Parathyroid adenoma (tissue), 2 donors: ENCODE data around the gene ESRRG.

Experiments used
- H2AFZ ChIP-seq: fragments of 300-600 bp; sonication (generic); one replicate; pipeline ENCODE4 v1.7.0; 2017; ENCODE audit warnings: antibody characterized with exemption, mild to moderate bottlenecking
- H3K27ac ChIP-seq: fragments of 300-600 bp; sonication (generic); one replicate; pipeline ENCODE4 v1.7.0; 2017
- H3K27me3 ChIP-seq: fragments of 300-600 bp; sonication (generic); one replicate; pipeline ENCODE4 v1.7.0; 2017; ENCODE audit warnings: low read length; ENCODE audit not compliant: control insufficient read depth, insufficient read depth
- H3K36me3 ChIP-seq: fragments of 300-600 bp; sonication (generic); one replicate; pipeline ENCODE4 v1.7.0; 2017; ENCODE audit warnings: low read length; ENCODE audit not compliant: control insufficient read depth, insufficient read depth
- H3K4me1 ChIP-seq: fragments of 300-600 bp; sonication (generic); one replicate; pipeline ENCODE4 v1.7.0; 2017; ENCODE audit warnings: control low read depth
- H3K4me2 ChIP-seq: fragments of 300-600 bp; sonication (generic); one replicate; pipeline ENCODE4 v1.7.0; 2017; ENCODE audit warnings: low read length
- H3K4me3 ChIP-seq: fragments of 300-600 bp; sonication (generic); one replicate; pipeline ENCODE4 v1.7.0; 2017; ENCODE audit warnings: low read depth, low read length
- H3K79me2 ChIP-seq: fragments of 300-600 bp; sonication (generic); one replicate; pipeline ENCODE4 v1.7.0; 2017; ENCODE audit warnings: control low read depth
- H3K9ac ChIP-seq: fragments of 300-600 bp; sonication (generic); one replicate; pipeline ENCODE4 v1.7.0; 2017; ENCODE audit warnings: mild to moderate bottlenecking
- H3K9me3 ChIP-seq: fragments of 300-600 bp; sonication (generic); one replicate; pipeline ENCODE4 v1.7.0; 2017; ENCODE audit warnings: low read length; ENCODE audit not compliant: control insufficient read depth
- TF ChIP-seq, protein P1 (sequence below): fragments of 300-600 bp; sonication (generic); IDR thresholded peaks from one replicate; pipeline ENCODE4 v1.7.0; 2017; ENCODE audit warnings: antibody characterized with exemption, mild to moderate bottlenecking
- donor health status: primary hyperparathyroidism.

The ESRRG gene

GRCh38 chr1:216621536-216621935, 101.7 kb downstream of the ESRRG start:
- Histone ChIP-seq H3K4me2 (no peak overlapping the region), H3K4me1 (no peaks in the 10 kb centered on the region), H3K9me3 (no peaks in the 10 kb centered on the region), H3K27me3 (no peaks in the 10 kb centered on the region), H2AFZ (no peak overlapping the region), H3K9ac (no peak overlapping the region), H3K4me3 (no peak overlapping the region), H3K27ac (no peak overlapping the region), H3K79me2 (no peaks in the 10 kb centered on the region), H3K36me3 (no peaks in the 10 kb centered on the region)
- TF ChIP-seq, protein P1, sequence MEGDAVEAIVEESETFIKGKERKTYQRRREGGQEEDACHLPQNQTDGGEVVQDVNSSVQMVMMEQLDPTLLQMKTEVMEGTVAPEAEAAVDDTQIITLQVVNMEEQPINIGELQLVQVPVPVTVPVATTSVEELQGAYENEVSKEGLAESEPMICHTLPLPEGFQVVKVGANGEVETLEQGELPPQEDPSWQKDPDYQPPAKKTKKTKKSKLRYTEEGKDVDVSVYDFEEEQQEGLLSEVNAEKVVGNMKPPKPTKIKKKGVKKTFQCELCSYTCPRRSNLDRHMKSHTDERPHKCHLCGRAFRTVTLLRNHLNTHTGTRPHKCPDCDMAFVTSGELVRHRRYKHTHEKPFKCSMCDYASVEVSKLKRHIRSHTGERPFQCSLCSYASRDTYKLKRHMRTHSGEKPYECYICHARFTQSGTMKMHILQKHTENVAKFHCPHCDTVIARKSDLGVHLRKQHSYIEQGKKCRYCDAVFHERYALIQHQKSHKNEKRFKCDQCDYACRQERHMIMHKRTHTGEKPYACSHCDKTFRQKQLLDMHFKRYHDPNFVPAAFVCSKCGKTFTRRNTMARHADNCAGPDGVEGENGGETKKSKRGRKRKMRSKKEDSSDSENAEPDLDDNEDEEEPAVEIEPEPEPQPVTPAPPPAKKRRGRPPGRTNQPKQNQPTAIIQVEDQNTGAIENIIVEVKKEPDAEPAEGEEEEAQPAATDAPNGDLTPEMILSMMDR = no peak

DNA sequence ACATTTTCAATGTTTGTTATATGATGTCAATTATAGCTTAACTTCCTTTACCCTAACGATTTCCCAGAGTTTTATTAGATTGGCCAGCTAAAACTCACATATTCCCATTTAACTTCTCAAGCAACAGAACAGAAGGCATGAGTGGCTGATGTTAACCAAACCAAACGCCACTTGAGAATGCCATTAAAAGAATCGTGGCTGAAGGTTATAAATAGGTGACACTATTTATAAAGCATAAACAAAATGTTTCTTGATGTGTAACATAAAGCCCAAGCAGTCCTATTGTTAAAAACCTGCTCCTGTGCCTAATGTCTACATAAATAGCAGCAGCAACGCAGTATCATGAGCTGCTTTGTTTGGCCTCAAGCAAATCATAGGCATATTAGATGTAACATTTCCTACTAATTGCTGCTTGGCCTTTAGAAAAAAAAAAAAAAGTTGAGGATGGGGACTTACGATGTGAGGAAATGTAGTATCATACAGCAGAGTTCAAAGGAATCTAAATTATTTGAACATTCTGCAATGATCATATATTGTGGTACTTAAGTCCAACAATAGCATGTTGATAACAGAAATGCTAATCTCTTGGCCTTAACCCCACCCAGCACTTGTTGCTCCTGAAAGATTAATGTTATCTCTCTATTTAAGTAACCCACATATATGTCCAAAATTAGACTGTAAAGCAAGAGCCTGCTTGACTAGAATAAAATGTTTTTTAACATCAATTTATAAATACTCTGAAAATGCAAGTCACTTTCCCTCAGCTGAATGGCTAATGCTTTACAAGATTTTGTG, 106.0 kb downstream of the ESRRG start:
- H3K36me3 ChIP-seq = no peaks in the 10 kb centered on the region
- H3K27ac ChIP-seq = no peak overlapping the region
- H3K9ac ChIP-seq = no peak overlapping the region
- TF ChIP-seq, protein P1 = no peak
- no peaks in the 10 kb centered on the region for H3K27me3 ChIP-seq
- H3K9me3 ChIP-seq = no peaks in the 10 kb centered on the region
- no peak overlapping the region for H3K4me3 ChIP-seq
- H3K4me2 ChIP-seq = no peak overlapping the region
- H2AFZ ChIP-seq = no peak overlapping the region
- no peaks in the 10 kb centered on the region for H3K4me1 ChIP-seq
- H3K79me2 ChIP-seq = no peaks in the 10 kb centered on the region

- no peaks in the 10 kb centered on the region for H3K9me3 ChIP-seq
- H3K27me3 ChIP-seq = no peaks in the 10 kb centered on the region
- no peak overlapping the region for H3K9ac ChIP-seq
- H3K79me2 ChIP-seq = no peaks in the 10 kb centered on the region
- TF ChIP-seq, protein P1 = no peak
- H3K4me2 ChIP-seq = no peak overlapping the region
- no peak overlapping the region for H3K4me3 ChIP-seq
- H3K4me1 ChIP-seq = no peaks in the 10 kb centered on the region
- no peak overlapping the region for H2AFZ ChIP-seq
- H3K36me3 ChIP-seq = no peaks in the 10 kb centered on the region
- H3K27ac ChIP-seq = no peak overlapping the region
These were observed 106.8 kb downstream of the ESRRG start for GRCh38 chr1:216616425-216616824.

- Histone ChIP-seq H3K79me2 (no peaks in the 10 kb centered on the region), H3K9me3 (no peaks in the 10 kb centered on the region), H3K27ac (no peak overlapping the region), H3K4me1 (no peaks in the 10 kb centered on the region), H3K27me3 (no peaks in the 10 kb centered on the region), H3K4me3 (no peak overlapping the region), H3K4me2 (no peak overlapping the region), H3K9ac (no peak overlapping the region), H2AFZ (no peak overlapping the region), H3K36me3 (no peaks in the 10 kb centered on the region)
- TF ChIP-seq, protein P1 = no peak
These were observed 109.0 kb downstream of the ESRRG start for GRCh38 chr1:216614011-216614934.
